ENCODE data around the gene DNAI4. TPM values are rescaled to one million over a fixed set of nuclear protein-coding genes. Genes with fewer than 3 reads are reported as not detected.

DNAI4 gene
- total and polyA plus RNA-seq, 2 of the 8 experiments (the other 6 are each of a cell fraction or from before 2014, with no cell fraction given): 0.32 to 2.1 TPM

DNA sequence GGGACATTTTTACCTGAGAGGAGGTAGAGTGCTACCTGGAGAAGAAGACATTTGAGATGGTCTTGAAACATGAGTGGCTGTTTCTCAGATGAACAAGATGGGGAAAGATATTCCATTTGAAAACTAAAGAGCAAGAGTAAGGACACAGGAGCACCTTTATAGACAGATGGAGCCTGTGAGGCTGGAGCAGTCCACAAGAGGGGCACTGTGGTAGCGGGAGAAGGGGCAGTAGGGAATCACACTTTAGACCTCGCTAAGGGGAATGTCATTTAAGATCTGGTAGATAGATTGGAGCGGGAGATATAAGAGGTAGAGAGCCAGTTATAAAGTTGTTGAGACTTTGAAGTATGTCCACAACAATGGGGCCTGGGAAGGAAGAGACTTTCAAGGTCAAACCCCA lies 149.0 kb downstream of the DNAI4 start:
- 83% methylated on average over 3 of the region's 3 CpGs; no CpG with 5 or more reads in 1 of the 2 experiments for WGBS, 2 experiments (ENCODE audit: extremely low coverage in 1 of 2, insufficient coverage in 1 of 2, insufficient read length in 1 of 2, insufficient replicate concordance in 2 of 2, low coverage in 1 of 2, low lambda C conversion rate in 2 of 2, missing lambda C conversion rate in 1 of 2)

More for the DNA sequence above, 149.0 kb downstream of the DNAI4 start:
- no peak overlapping the region for H4K5ac ChIP-seq (ENCODE audit: insufficient read length, low read depth, low read length)
- no peak overlapping the region for H3K18ac ChIP-seq (ENCODE audit: extremely low read depth, low read length)
- TF ChIP-seq CHD1 (IDR thresholded peaks at IDR 0.05; ENCODE audit: low read depth, low read length) (no peak), RAD21 (IDR thresholded peaks at IDR 0.05 in 1 of 2, conservative IDR thresholded peaks at IDR 0.05 in 1 of 2; ENCODE audit: low read depth in 2 of 2, low read length in 2 of 2) (peak in 1 of 2 experiments; percentile 25; a peak in 2 of 4 replicates)
- H4K91ac ChIP-seq (replicated peaks; ENCODE audit: insufficient read length, low read length): no peak overlapping the region
- no peak overlapping the region for H3K14ac ChIP-seq (ENCODE audit: insufficient read length)
- no peak overlapping the region for H2BK120ac ChIP-seq (replicated peaks; ENCODE audit: low read depth, low read length)
- H3K23ac ChIP-seq (ENCODE audit: insufficient read length): no peak overlapping the region
- H3K4me3 ChIP-seq (ENCODE audit: extremely low read depth in 1 of 4, insufficient read depth in 2 of 4, low read depth in 3 of 4, low read length in 4 of 4): no peak overlapping the region
- H3K36me3 ChIP-seq (ENCODE audit: control insufficient read depth in 2 of 4, insufficient read depth in 4 of 4, low read length in 3 of 4): no peaks in the 10 kb centered on the region
- H2AK5ac ChIP-seq (ENCODE audit: low read depth, low read length): no peak overlapping the region
- H3K4me2 ChIP-seq (ENCODE audit: insufficient read depth in 1 of 2, low read depth in 2 of 2, low read length in 2 of 2): no peak overlapping the region
- DNase-seq (ENCODE audit: low read depth in 1 of 2, low spot score in 2 of 2): no peak
- no peak for FAIRE-seq
- H4K8ac ChIP-seq (ENCODE audit: extremely low read depth, insufficient read depth, low read length): no peak overlapping the region
- no peak overlapping the region for H2AFZ ChIP-seq (ENCODE audit: low read length)
- H3K56ac ChIP-seq (replicated peaks; ENCODE audit: insufficient read length, low read depth, low read length): no peak overlapping the region
- POLR2A ChIA-PET (ENCODE audit: partially characterized antibody): no interaction called here
- no peak overlapping the region for H2BK15ac ChIP-seq (ENCODE audit: low read length)
- no peaks in the 10 kb centered on the region for H3K79me1 ChIP-seq (ENCODE audit: low read depth, low read length)
- H4K20me1 ChIP-seq (replicated peaks in 1 of 2; ENCODE audit: control insufficient read depth in 1 of 2, insufficient read depth in 2 of 2, low read length in 2 of 2): no peaks in the 10 kb centered on the region
- no peak overlapping the region for H2BK20ac ChIP-seq (ENCODE audit: low read length)
- H3K4me1 ChIP-seq (replicated peaks in 1 of 4; ENCODE audit: control insufficient read depth in 3 of 4, insufficient read depth in 4 of 4, low read length in 3 of 4): no peaks in the 10 kb centered on the region
- H2BK5ac ChIP-seq (ENCODE audit: low read depth, low read length): no peak overlapping the region
- CTCF ChIA-PET (ENCODE audit: partially characterized antibody): interaction anchor here (1.3 to 3.4 kb wide), 2 partner anchors 373 to 601 kb away, joined by 4 to 12 read pairs; no protein-coding TSS in a partner anchor
- H3K27ac ChIP-seq (ENCODE audit: low read depth, low read length): no peak overlapping the region
- H3K27me3 ChIP-seq (replicated peaks in 1 of 4; ENCODE audit: control insufficient read depth in 3 of 4, extremely low read depth in 1 of 4, insufficient read depth in 3 of 4, low read length in 3 of 4): no peaks in the 10 kb centered on the region
- H3K9ac ChIP-seq (replicated peaks in 1 of 4; ENCODE audit: extremely low read depth in 1 of 4, low read depth in 3 of 4, low read length in 3 of 4): no peak overlapping the region
- peaks cover 4 to 8% of the 10 kb centered on the region in 2 experiments; a peak in 2 of 4 replicates for H3K9me3 ChIP-seq (ENCODE audit: insufficient read depth in 2 of 2, low read depth in 1 of 2, low read length in 1 of 2)
- H3K4ac ChIP-seq (replicated peaks; ENCODE audit: insufficient read length, low read depth, low read length): no peak overlapping the region
- no peaks in the 10 kb centered on the region for H3K23me2 ChIP-seq (ENCODE audit: low read depth, low read length)
- no peaks in the 10 kb centered on the region for H3K79me2 ChIP-seq (ENCODE audit: control insufficient read depth in 1 of 2, insufficient read depth in 2 of 2, low read length in 2 of 2)
- H2BK12ac ChIP-seq (ENCODE audit: low read depth, low read length): no peak overlapping the region

Data from H1 (cell line).